IMR-90 (cell line): ENCODE data around the gene FLT3LG. TPM values are rescaled to one million over a fixed set of nuclear protein-coding genes. Genes with fewer than 3 reads are reported as not detected.

Source experiments
- ATAC-seq: fragments of 200-7000 bp; cut with Tn5 transposase; 2 replicates; pipeline ENCODE4 v1.9.1; 2020; ENCODE audit warnings: low read depth, mild to moderate bottlenecking, moderate library complexity
- BruUV-seq: library from RNA; stranded (reverse); fragments of 400-500 nt; replicated peaks from 2 replicates; lab custom pipeline; 2021; lab: Mats Ljungman, UMichigan
- CTCF ChIA-PET: fragments of 300-600 bp; formaldehyde crosslinking; extraction: SDS; loops from one replicate; lab custom pipeline; 2021; ENCODE audit warnings: antibody characterized with exemption; lab: Yijun Ruan, JAX
- POLR2A ChIA-PET: fragments of 300-600 bp; sonication (Branson Sonifier 250); formaldehyde crosslinking; loops from one replicate; lab custom pipeline; 2022; ENCODE audit warnings: antibody characterized with exemption; ENCODE audit not compliant: unreplicated experiment; lab: Charles Lee
- DNase-seq: peaks from one replicate; pipeline ENCODE4 v3.0.0; 2013
- H2AFZ ChIP-seq: replicated peaks from 2 replicates; pipeline ENCODE3; 2013; ENCODE audit warnings: low read length, mild to moderate bottlenecking; ENCODE audit not compliant: poor library complexity
- H2AK5ac ChIP-seq: 2 replicates; pipeline ENCODE4 v1.6.1; 2013; ENCODE audit warnings: low read depth, low read length, inconsistent platforms
- H2AK9ac ChIP-seq: replicated peaks from 2 replicates; pipeline ENCODE3; 2013; ENCODE audit warnings: mild to moderate bottlenecking, low read depth, low read length, moderate library complexity; ENCODE audit not compliant: poor library complexity
- H2BK120ac ChIP-seq: 2 replicates; pipeline ENCODE4 v1.6.1; 2013; ENCODE audit warnings: low read depth, low read length, inconsistent platforms
- H2BK15ac ChIP-seq: 3 replicates; pipeline ENCODE4 v1.6.1; 2013; ENCODE audit warnings: low read depth, low read length, inconsistent platforms
- H2BK20ac ChIP-seq: 2 replicates; pipeline ENCODE4 v1.6.1; 2013; ENCODE audit warnings: low read depth, mild to moderate bottlenecking, inconsistent platforms, low read length, moderate library complexity
- H2BK5ac ChIP-seq: 2 replicates; pipeline ENCODE4 v1.6.1; 2013; ENCODE audit warnings: mild to moderate bottlenecking, low read depth, low read length, inconsistent platforms; ENCODE audit not compliant: poor library complexity, severe bottlenecking
- H3K14ac ChIP-seq: replicated peaks from 2 replicates; pipeline ENCODE4 v1.6.1; 2013; ENCODE audit warnings: low read depth, low read length, inconsistent platforms
- H3K18ac ChIP-seq: 2 replicates; pipeline ENCODE4 v1.6.1; 2013; ENCODE audit warnings: low read depth, low read length, control low read depth
- H3K23ac ChIP-seq: 2 replicates; pipeline ENCODE4 v1.6.1; 2013; ENCODE audit warnings: low read depth, low read length, inconsistent platforms
- H3K27ac ChIP-seq: 2 replicates; pipeline ENCODE4 v1.5.1; 2013; ENCODE audit warnings: mild to moderate bottlenecking, control low read depth, low read length; ENCODE audit not compliant: insufficient read depth
- H3K27me3 ChIP-seq: 2 replicates; pipeline ENCODE4 v1.6.1; 2013; ENCODE audit warnings: low read length; ENCODE audit not compliant: control insufficient read depth, insufficient read depth
- H3K36me3 ChIP-seq: 2 replicates; pipeline ENCODE4 v1.6.1; 2013; ENCODE audit warnings: low read length, mixed read lengths; ENCODE audit not compliant: control insufficient read depth, insufficient read depth
- H3K4ac ChIP-seq: 2 replicates; pipeline ENCODE4 v1.6.1; 2013; ENCODE audit warnings: low read depth, low read length, inconsistent platforms
- H3K4me1 ChIP-seq: 2 replicates; pipeline ENCODE4 v1.6.1; 2013; ENCODE audit warnings: low read length, mixed read lengths; ENCODE audit not compliant: control insufficient read depth, insufficient read depth
- H3K4me2 ChIP-seq: 2 replicates; pipeline ENCODE4 v1.6.1; 2013; ENCODE audit warnings: low read depth, mild to moderate bottlenecking, control low read depth, low read length, moderate library complexity
- H3K4me3 ChIP-seq: 2 replicates; pipeline ENCODE4 v1.5.1; 2013; ENCODE audit warnings: low read depth, mild to moderate bottlenecking, control low read depth, low read length, moderate library complexity; ENCODE audit not compliant: insufficient read depth
- H3K56ac ChIP-seq: 2 replicates; pipeline ENCODE4 v1.6.1; 2013; ENCODE audit warnings: low read length, inconsistent platforms; ENCODE audit not compliant: insufficient read depth; ENCODE audit errors: extremely low read depth
- H3K79me1 ChIP-seq, 2 experiments: 2 replicates each; pipeline ENCODE4 v1.6.1; 2013; ENCODE audit warnings: low read length in 2 of 2, inconsistent platforms in 1 of 2, low read depth in 1 of 2
- H3K9ac ChIP-seq: 2 replicates; pipeline ENCODE4 v1.6.1; 2013; ENCODE audit warnings: low read depth, low read length, control low read depth
- H3K9me1 ChIP-seq: 2 replicates; pipeline ENCODE4 v1.6.1; 2013; ENCODE audit warnings: low read length, inconsistent platforms; ENCODE audit not compliant: insufficient read depth
- H3K9me3 ChIP-seq: 2 replicates; pipeline ENCODE4 v1.6.1; 2013; ENCODE audit warnings: low read length; ENCODE audit not compliant: control insufficient read depth, insufficient read depth
- H4K20me1 ChIP-seq: 2 replicates; pipeline ENCODE4 v1.6.1; 2013; ENCODE audit warnings: low read length, inconsistent platforms; ENCODE audit not compliant: insufficient read depth
- H4K5ac ChIP-seq: 2 replicates; pipeline ENCODE4 v1.6.1; 2013; ENCODE audit warnings: mild to moderate bottlenecking, low read depth, low read length, control low read depth
- H4K8ac ChIP-seq, 2 experiments: 2 replicates each; pipeline ENCODE4 v1.6.1; 2013; ENCODE audit warnings: low read depth in 2 of 2, low read length in 2 of 2, control low read depth in 1 of 2, inconsistent platforms in 1 of 2
- H4K91ac ChIP-seq: 2 replicates; pipeline ENCODE4 v1.6.1; 2013; ENCODE audit warnings: low read depth, low read length, inconsistent platforms; ENCODE audit not compliant: insufficient read depth
- MAFK ChIP-seq: IDR thresholded peaks from 2 replicates; pipeline ENCODE4 v1.6.1; 2012; ENCODE audit warnings: low read depth, low read length, improper control_type of control experiment
- MXI1 ChIP-seq: IDR thresholded peaks from 2 replicates; pipeline ENCODE4 v1.6.1; 2012; ENCODE audit warnings: low read depth, mild to moderate bottlenecking, low read length, moderate library complexity, borderline replicate concordance
- RFX5 ChIP-seq: IDR thresholded peaks from 2 replicates; pipeline ENCODE4 v1.8.0; 2012; ENCODE audit warnings: low read depth, mild to moderate bottlenecking, low read length, moderate library complexity
- WGBS, 2 experiments: methylation state at CpG; one replicate each; pipeline versions ENCODE4 v1.1.5 to v1.1.7; 2013; ENCODE audit warnings: missing lambda C conversion rate in 2 of 2; ENCODE audit not compliant: insufficient read length in 1 of 2; ENCODE audit errors: extremely low coverage in 2 of 2; 5-methylcytosine and 5-hydroxymethylcytosine counted together
- dilution Hi-C: fragments of 300-500 bp; cut with HindIII; formaldehyde crosslinking; loops from one replicate; pipeline ENCODE4 v1.14.3; 2018; ENCODE audit warnings: low sequenced_read_pairs; ENCODE audit not compliant: unreplicated experiment
- in situ Hi-C: fragments of 300-500 bp; cut with MboI; formaldehyde crosslinking; loops from 3 replicates; pipeline ENCODE4 v1.14.3; 2019; ENCODE audit warnings: low sequenced_read_pairs, inconsistent platforms, mixed read lengths
- intact Hi-C: fragments of 100-400 bp; cut with micrococcal nuclease; formaldehyde crosslinking; loops from 2 replicates; pipeline ENCODE4 v1.10.0; 2022
- polyA plus RNA-seq, 3 experiments: library from polyadenylated mRNA; depleted of rRNA; stranded (reverse); fragments of >200 nt; gene quantifications; 2 replicates each; pipeline ENCODE4 v1.2.3, GENCODE V29; 2012; ENCODE audit warnings: low replicate concordance in 1 of 3
- total RNA-seq: library from RNA; depleted of rRNA; stranded (reverse); fragments of >200 nt; gene quantifications from 2 replicates; pipeline ENCODE4 v1.2.3, GENCODE V29; 2012
- TF ChIP-seq, protein P1 (sequence below): fragments of 150-350 bp; IDR thresholded peaks from 2 replicates; pipeline ENCODE4 v1.6.1; 2017; ENCODE audit warnings: mild to moderate bottlenecking, antibody characterized with exemption, low read length, low read depth

The FLT3LG gene
- total and polyA plus RNA-seq, 2 of the 4 experiments (the other 2 are of a cell fraction), result 0.90 to 8.3 TPM

DNA sequence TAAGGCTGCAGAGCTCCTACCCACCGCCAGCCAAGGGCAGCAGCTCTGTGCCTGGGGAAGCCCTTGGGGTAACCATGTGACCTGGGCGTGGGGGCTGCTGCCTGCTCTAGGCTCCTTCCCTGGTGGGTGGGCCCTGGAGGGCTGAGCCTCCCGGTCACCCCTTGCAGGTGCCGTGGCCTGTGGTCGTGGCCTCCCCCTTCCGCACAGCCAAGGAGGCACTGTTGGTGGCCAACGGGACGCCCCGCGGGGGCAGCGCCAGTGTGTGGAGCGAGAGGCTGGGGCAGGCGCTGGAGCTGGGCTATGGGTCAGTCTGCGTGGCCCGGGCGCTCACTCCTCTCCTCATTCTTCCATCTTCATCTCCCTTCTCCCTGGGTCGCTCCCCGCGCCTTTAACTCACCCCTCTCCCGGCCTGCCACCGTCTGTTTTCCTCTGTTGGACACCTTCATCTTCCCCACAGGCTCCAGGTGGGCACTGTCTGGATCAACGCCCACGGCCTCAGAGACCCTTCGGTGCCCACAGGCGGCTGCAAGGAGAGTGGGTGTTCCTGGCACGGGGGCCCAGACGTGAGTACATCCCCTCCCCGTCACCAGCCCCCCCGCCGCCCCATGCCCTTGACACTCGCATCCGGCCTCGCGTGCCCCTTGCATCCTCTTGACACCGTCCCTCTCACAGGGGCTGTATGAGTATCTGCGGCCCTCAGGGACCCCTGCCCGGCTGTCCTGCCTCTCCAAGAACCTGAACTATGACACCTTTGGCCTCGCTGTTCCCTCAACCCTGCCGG lies 9.9 kb upstream of the FLT3LG start:
- H2AFZ ChIP-seq, result peak overlapping the region; percentile 21
- CTCF ChIA-PET, result no interaction called here
- in situ Hi-C loops (no loop called here), intact Hi-C loops (no loop called here), dilution Hi-C loops (no loop called here)
- no peak for DNase-seq
- no peak overlapping the region for H2BK20ac ChIP-seq
- H3K4me2 ChIP-seq, result no peak overlapping the region
- H4K20me1 ChIP-seq, result no peaks in the 10 kb centered on the region
- H3K36me3 ChIP-seq, result peaks cover 10% of the 10 kb centered on the region
- H2AK5ac ChIP-seq, result no peak overlapping the region
- no peak overlapping the region for H3K27ac ChIP-seq
- ATAC-seq, result no peak
- no peak overlapping the region for H3K9ac ChIP-seq
- no peak overlapping the region for H2BK120ac ChIP-seq
- H3K4me3 ChIP-seq, result no peak overlapping the region
- H3K56ac ChIP-seq, result no peak overlapping the region
- no peak overlapping the region for H3K23ac ChIP-seq
- H3K79me1 ChIP-seq, result no peaks in the 10 kb centered on the region
- POLR2A ChIA-PET, result no interaction called here
- H4K8ac ChIP-seq, result no peak overlapping the region
- H2BK15ac ChIP-seq, result no peak overlapping the region
- BruUV-seq, result no TSS peak
- no peak overlapping the region for H3K18ac ChIP-seq
- peaks cover 2% of the 10 kb centered on the region; the same call in 1 of the 2 replicates for H3K4me1 ChIP-seq
- WGBS, 2 experiments, result 88% methylated on average over 20 of the region's 39 CpGs; no CpG with 5 or more reads in 1 of the 2 experiments
- no peak overlapping the region for H4K91ac ChIP-seq
- no peaks in the 10 kb centered on the region for H3K9me3 ChIP-seq
- H3K27me3 ChIP-seq, result no peaks in the 10 kb centered on the region
- TF ChIP-seq RFX5 (no peak), MXI1 (no peak), MAFK (no peak)
- TF ChIP-seq, protein P1, sequence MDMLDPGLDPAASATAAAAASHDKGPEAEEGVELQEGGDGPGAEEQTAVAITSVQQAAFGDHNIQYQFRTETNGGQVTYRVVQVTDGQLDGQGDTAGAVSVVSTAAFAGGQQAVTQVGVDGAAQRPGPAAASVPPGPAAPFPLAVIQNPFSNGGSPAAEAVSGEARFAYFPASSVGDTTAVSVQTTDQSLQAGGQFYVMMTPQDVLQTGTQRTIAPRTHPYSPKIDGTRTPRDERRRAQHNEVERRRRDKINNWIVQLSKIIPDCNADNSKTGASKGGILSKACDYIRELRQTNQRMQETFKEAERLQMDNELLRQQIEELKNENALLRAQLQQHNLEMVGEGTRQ, result no peak
- no peak overlapping the region for H2AK9ac ChIP-seq
- no peak overlapping the region for H3K14ac ChIP-seq
- H4K5ac ChIP-seq, result no peak overlapping the region
- H2BK5ac ChIP-seq, result no peak overlapping the region
- peaks cover 2% of the 10 kb centered on the region; the same call in 1 of the 2 replicates for H3K9me1 ChIP-seq
- H3K4ac ChIP-seq, result no peak overlapping the region
